ENCODE measurements around the gene L1TD1.
"Not testable (repeated sequence)": the region's sequence is repeated elsewhere in the genome, so short reads cannot be mapped to it uniquely, and the experiment has no call there.

The L1TD1 gene

GRCh38 chr1:62240651-62241370 is 46.2 kb downstream of the L1TD1 start:
- Histone ChIP-seq H3K4me1 (ENCODE audit: control insufficient read depth, insufficient read depth, low read length) (peaks cover 7% of the 10 kb centered on the region), H3K9ac (ENCODE audit: low read length) (no peak overlapping the region), H3K27me3 (ENCODE audit: control insufficient read depth, insufficient read depth, low read length) (no peaks in the 10 kb centered on the region), H3K4me3 (ENCODE audit: low read length) (no peak overlapping the region), H3K36me3 (ENCODE audit: control insufficient read depth, insufficient read depth, low read length) (no peaks in the 10 kb centered on the region), H3K9me3 (ENCODE audit: control insufficient read depth, low read length) (no peaks in the 10 kb centered on the region)

GRCh38 chr1:62241371-62242131 is 46.9 kb downstream of the L1TD1 start:
- H3K9me3 ChIP-seq (ENCODE audit: control insufficient read depth, low read length), result no peaks in the 10 kb centered on the region
- no peaks in the 10 kb centered on the region for H3K36me3 ChIP-seq (ENCODE audit: control insufficient read depth, insufficient read depth, low read length)
- H3K4me3 ChIP-seq (ENCODE audit: low read length), result no peak overlapping the region
- H3K27me3 ChIP-seq (ENCODE audit: control insufficient read depth, insufficient read depth, low read length), result no peaks in the 10 kb centered on the region
- peaks cover 7% of the 10 kb centered on the region for H3K4me1 ChIP-seq (ENCODE audit: control insufficient read depth, insufficient read depth, low read length)
- no peak overlapping the region for H3K9ac ChIP-seq (ENCODE audit: low read length)

GRCh38 chr1:62244380-62244779 is 49.7 kb downstream of the L1TD1 start:
- not testable (repeated sequence) for H3K4me3 ChIP-seq (ENCODE audit: low read length); H3K9ac ChIP-seq (ENCODE audit: low read length); H3K4me1 ChIP-seq (ENCODE audit: control insufficient read depth, insufficient read depth, low read length); H3K36me3 ChIP-seq (ENCODE audit: control insufficient read depth, insufficient read depth, low read length); H3K9me3 ChIP-seq (ENCODE audit: control insufficient read depth, low read length); H3K27me3 ChIP-seq (ENCODE audit: control insufficient read depth, insufficient read depth, low read length)

- no peaks in the 10 kb centered on the region for H3K27me3 ChIP-seq (ENCODE audit: control insufficient read depth, insufficient read depth, low read length)
- H3K36me3 ChIP-seq (ENCODE audit: control insufficient read depth, insufficient read depth, low read length), result no peaks in the 10 kb centered on the region
- H3K4me3 ChIP-seq (ENCODE audit: low read length), result no peak overlapping the region
- no peak overlapping the region for H3K9ac ChIP-seq (ENCODE audit: low read length)
- H3K4me1 ChIP-seq (ENCODE audit: control insufficient read depth, insufficient read depth, low read length), result peaks cover 7% of the 10 kb centered on the region
- H3K9me3 ChIP-seq (ENCODE audit: control insufficient read depth, low read length), result no peaks in the 10 kb centered on the region
These were observed 50.6 kb downstream of the L1TD1 start for GRCh38 chr1:62245201-62245600.

- H3K27me3 ChIP-seq (ENCODE audit: control insufficient read depth, insufficient read depth, low read length), result no peaks in the 10 kb centered on the region
- H3K9ac ChIP-seq (ENCODE audit: low read length), result no peak overlapping the region
- H3K4me3 ChIP-seq (ENCODE audit: low read length), result no peak overlapping the region
- H3K9me3 ChIP-seq (ENCODE audit: control insufficient read depth, low read length), result no peaks in the 10 kb centered on the region
- no peaks in the 10 kb centered on the region for H3K36me3 ChIP-seq (ENCODE audit: control insufficient read depth, insufficient read depth, low read length)
- no peaks in the 10 kb centered on the region for H3K4me1 ChIP-seq (ENCODE audit: control insufficient read depth, insufficient read depth, low read length)
These were observed 52.9 kb downstream of the L1TD1 start for GRCh38 chr1:62247391-62248168.

GRCh38 chr1:62250126-62250726 is 55.6 kb downstream of the L1TD1 start:
- Histone ChIP-seq H3K9ac (ENCODE audit: low read length) (no peak overlapping the region), H3K9me3 (ENCODE audit: control insufficient read depth, low read length) (no peaks in the 10 kb centered on the region), H3K4me1 (ENCODE audit: control insufficient read depth, insufficient read depth, low read length) (no peaks in the 10 kb centered on the region), H3K36me3 (ENCODE audit: control insufficient read depth, insufficient read depth, low read length) (no peaks in the 10 kb centered on the region), H3K4me3 (ENCODE audit: low read length) (no peak overlapping the region), H3K27me3 (ENCODE audit: control insufficient read depth, insufficient read depth, low read length) (no peaks in the 10 kb centered on the region)

GRCh38 chr1:62259551-62259950 is 64.9 kb downstream of the L1TD1 start:
- Histone ChIP-seq H3K4me1 (ENCODE audit: control insufficient read depth, insufficient read depth, low read length) (no peaks in the 10 kb centered on the region), H3K9ac (ENCODE audit: low read length) (no peak overlapping the region), H3K36me3 (ENCODE audit: control insufficient read depth, insufficient read depth, low read length) (no peaks in the 10 kb centered on the region), H3K27me3 (ENCODE audit: control insufficient read depth, insufficient read depth, low read length) (no peaks in the 10 kb centered on the region), H3K4me3 (ENCODE audit: low read length) (no peak overlapping the region), H3K9me3 (ENCODE audit: control insufficient read depth, low read length) (no peaks in the 10 kb centered on the region)

- Histone ChIP-seq H3K27me3 (ENCODE audit: control insufficient read depth, insufficient read depth, low read length) (no peaks in the 10 kb centered on the region), H3K9ac (ENCODE audit: low read length) (no peak overlapping the region), H3K9me3 (ENCODE audit: control insufficient read depth, low read length) (no peaks in the 10 kb centered on the region), H3K4me1 (ENCODE audit: control insufficient read depth, insufficient read depth, low read length) (no peaks in the 10 kb centered on the region), H3K36me3 (ENCODE audit: control insufficient read depth, insufficient read depth, low read length) (no peaks in the 10 kb centered on the region), H3K4me3 (ENCODE audit: low read length) (no peak overlapping the region)
These were observed 66.0 kb downstream of the L1TD1 start for GRCh38 chr1:62260688-62261087.
